GM18861 (cell line): ENCODE results near the gene SCAPER.
"Not testable (repeated sequence)": the region's sequence is repeated elsewhere in the genome, so short reads cannot be mapped to it uniquely, and the experiment has no call there.

Experiments used
- ATAC-seq: cut with Tn5 transposase; IDR thresholded peaks from one replicate; pipeline ENCODE4 v1.9.1; 2021; ENCODE audit not compliant: unreplicated experiment

Gene SCAPER

GRCh38 chr15:76297951-76298350 is 607.2 kb downstream of the SCAPER start:
- not testable (repeated sequence) for ATAC-seq
